ENCODE data around the gene HOXB4.

Gene HOXB4

DNA sequence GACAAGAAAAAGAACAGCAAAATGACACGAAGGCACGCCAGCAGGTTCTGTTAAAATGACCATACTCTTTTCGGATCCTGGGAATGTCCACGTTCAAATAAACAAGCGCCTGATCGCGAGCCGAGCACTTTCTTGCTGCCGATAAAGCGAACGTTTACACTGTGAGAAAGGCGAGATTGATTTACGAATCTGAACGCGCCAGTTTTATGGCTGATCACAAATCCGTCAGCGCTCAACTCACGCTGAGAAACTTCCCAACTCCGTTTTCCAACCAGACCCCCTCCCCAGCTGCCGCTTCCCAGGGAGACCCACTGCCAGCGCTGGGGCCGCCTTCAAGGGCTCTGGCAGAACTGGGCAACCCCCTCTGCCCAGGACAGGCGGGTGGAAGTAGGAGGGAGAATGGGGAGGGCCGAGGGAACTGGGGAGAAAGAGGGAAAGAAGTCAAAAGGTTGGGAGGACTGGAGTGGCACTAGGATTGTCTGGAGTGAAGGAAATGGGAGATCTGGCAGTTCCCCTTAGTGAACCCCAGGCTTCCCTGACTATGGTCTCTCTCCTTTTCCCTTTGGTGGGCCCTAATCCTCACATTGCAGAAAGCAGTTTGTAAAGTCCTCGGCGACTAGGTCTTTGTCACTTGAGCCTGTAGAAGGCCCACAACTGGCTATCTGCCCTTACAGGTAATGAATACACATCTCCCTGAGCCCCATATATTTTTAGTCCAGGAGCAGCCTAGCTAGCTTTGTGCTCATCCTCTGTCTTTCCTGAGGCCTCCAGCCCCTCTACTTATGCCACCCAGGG, 6.9 kb downstream of the HOXB4 start:
- DNase-seq, result no peak

DNA sequence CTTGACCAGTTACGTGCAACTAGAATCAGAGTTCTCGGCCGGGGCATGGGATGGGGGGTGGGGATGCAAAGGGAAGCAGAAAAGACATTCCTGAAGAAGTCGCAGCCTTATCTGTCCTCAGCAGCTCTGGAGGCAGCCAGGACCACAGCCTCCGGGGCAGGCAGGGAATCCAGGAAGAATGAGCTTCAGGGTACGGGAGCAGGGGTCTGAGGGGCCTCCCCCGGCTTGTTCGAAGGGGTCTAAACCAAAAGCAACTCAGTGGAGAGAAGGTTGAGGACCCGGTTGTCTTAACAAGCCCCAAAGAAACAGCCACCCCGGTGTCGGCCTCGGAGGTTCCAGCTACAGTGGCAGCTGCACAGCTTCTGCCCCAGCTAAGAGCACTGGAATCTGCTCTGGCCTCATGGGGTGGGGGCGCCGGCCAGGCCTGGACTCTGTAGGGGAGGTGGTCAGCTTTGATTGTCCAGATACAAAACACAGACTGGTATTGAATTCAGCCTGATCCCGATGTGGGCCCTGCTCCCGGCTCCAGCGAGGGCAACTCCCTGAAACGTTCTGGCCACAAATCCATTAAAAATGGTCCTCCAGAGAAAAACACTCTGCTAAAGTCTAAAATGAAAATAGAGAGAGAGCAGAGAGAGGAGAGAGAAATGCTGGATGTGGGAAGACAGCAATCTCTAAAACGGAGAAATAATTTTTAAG, 7.7 kb downstream of the HOXB4 start:
- no peak for DNase-seq

DNA sequence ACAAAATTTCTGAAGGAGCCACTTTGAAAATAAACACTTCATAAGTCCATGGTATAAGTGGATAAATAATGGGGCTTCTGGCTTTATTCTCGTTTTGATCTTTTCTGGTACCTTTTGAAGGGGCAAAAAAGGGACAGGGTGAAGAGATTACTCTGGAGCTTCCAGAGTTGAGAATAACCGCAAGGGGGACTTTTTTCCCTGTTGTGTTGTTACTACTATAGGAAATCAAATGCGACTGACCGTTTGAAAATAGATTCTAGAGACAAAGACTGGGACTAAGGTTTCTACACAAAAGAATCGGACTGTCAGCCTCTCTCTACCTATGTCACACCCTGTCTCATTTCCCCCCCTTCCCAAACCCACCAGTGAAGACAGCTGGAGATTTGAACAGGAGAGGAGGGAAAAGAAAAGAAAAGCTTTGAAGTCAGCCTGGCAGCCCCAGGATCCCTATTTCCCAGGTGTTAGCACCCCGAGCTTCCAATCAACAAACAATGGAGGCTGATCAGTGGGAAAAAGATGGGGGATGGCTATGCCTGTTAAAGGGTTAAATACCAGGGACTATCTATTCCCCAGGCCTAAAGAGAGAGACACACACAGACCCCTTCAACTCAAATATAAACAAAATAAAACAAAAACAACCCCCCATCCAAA, 8.4 kb downstream of the HOXB4 start:
- DNase-seq, result no peak

DNA sequence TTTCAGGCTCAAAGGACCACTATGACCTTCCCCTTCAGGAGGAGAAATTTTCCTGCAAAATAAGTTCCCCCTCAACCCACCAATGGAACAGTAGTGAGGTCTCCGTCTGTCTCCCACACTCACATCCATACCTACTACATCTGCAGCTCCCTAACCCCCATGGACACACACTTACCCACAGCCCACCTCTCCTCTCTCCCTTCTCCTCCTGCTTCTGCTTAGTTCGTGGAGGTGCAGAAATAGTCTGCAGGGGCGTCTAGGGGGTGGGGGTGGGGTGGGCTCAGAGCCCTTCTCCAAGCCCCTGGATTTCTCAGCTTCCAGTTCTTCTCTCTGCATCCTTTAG, 8.9 kb downstream of the HOXB4 start:
- no peak for DNase-seq

DNA sequence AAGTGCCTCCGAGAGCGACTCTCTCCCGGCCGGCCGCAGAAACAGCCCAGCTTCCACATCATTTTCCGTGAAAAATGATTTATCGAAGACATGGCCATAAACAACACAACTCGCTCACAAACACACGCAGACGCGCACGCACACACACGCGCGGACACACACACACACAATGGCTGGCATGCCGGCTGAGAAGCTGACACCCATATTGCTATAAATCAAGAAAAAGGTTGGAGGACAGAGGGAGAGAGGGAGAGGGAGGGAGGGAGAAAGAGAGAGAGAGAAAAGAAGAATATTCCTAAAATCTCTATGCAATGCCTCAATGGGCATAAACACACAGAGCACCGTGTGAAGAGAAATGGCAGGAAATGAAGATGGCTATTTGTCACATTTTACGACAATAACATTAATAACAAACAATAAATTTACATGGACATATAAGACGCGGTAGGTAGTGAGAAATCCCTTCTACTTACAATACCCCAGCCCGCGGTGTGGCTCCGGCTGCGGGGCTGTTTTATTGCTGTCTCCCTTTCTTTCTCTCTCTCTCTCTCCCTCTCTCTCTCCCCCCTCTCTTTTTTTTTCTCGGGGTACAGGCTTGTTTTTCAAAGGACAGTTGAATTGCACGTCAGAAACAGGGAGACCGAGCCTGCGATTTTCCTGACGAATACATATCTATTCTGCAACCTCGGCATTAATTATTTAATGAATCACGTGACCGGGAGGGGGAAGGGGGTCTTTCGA, 9.5 kb downstream of the HOXB4 start:
- DNase-seq, result no peak

DNA sequence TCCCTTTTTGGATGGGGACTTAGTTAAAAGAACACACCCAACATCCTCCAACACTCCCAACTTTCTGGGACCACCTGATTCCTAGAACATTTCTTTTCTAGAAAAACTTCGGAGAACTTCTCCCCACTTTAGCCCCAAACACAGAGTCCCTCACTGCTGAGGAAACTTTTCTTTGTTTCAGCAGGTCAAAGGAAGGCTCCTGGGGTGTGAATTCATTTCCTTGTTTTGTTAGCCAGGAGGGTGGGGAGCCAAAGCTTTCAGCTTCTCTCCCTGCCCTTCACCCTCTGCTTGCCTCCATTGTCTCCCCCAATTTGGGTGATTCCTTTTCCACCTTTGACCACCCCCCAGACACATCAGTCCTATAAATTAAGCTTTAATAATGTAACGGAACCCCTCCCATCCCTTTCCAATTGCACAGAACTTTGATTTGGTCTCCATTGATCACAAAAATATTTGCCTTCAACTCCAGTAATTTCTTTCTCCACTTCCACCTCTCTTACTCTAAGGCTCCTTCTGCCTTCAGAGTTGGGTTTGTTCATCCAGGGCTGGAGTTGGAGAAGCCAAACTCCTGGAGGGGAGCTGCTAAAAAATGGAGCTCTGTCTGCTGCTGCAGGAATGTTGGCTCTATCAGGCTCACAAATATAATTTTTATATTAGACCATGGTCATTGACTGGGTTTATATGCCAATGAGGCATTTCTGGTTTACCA, 10.3 kb downstream of the HOXB4 start:
- no peak for DNase-seq

DNA sequence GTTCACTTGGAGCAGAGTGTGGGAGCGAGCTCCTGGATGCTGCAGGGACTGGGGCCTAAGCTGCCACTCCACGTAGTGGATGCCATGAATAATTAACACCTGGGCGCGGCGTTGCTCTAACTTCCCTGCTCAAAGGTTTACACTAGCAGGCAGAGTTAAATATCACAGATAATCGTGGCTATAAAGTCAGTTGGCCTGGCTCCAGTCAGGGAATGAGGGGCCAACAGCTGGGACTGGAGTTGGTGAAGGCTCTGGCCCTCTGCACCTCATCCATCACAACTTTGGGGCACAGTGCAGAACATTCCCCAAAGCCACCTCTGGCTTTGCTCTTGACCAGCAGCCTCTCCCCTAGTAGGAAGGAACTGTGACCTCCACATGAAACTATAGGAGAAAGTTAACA, 10.9 kb downstream of the HOXB4 start:
- no peak for DNase-seq

DNA sequence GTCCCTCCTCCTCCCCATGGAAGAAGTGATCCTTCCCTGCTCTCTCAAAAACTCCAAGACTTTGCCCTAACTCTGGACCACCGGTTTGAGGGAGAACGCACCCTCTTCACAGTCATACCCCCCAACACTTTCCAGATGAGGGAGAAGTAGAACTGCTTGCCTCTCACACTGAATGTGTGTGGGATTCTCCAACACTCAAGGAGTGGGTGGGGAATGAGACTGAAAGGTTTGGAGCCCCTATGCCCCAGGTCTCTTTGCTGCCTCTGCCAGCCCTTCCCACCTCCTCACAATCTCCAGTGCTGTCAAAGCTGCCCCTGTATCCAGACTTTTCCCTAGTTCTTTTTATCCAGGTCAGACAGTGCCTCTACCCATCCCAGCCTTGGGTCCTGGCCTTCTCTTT, 11.4 kb downstream of the HOXB4 start:
- no peak for DNase-seq

DNA sequence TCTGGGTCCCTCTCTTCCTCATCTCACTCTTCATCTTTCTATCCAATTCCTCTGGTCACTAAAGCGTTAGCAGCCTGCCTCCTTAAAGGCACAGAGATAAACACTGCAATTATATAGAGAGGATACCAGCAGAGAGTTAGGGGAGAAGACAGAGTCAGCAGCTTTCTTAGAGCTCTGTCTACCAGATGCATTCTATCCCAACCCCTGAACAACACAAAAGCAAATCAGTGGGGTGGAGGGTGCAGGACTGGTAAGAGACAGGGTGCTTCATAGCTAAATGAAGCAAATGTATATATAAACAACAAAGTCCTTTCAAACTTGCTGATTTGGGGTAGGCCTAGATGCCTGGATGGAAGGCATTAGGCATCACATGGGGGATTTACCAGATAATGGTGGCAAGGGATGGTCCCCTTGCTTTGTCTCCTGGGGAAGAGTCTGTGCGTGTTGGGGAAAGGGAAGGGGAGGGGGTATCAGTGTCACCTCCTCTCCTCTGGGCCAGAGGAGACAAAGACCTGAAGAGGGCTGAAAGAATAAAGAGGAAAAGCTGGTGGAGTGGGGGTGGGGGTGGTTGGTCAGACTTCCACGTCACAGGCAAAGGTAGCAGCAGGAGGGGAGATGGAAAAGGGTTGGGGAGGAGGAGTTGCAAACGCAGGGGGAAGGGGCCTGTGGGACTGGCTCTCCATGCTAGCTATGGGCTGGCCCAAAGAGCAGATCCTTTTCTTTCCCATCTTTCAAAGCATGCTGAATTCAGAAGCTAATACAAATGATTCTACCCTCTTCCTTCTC, 12.0 kb downstream of the HOXB4 start:
- DNase-seq, result no peak

DNA sequence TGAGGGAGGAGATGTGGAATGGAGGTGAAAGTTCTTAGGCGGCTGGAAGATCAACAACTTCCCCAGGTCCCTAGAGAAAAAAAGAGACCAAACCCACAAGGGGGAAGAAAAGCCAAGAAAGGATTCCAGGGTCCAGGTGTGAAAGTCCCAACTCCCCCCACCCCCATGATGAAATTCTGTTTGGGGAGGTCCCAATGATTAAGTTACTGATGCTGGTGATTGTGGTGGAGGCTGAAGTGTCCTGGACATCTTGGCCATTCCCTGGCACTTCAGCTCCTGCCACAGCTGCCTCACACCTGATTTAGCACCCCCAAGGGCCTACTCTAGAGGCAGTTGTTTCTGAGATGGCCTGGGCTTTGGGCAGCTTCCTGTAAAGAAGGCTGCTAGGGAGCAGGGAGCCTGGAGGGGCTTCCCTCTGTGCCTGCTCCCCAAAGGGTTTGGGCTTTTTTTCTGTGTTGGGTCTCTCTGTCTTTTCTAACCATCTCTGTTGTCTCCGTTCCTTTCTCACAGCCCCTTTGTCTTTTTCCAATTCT, 13.1 kb downstream of the HOXB4 start:
- DNase-seq, result no peak

DNA sequence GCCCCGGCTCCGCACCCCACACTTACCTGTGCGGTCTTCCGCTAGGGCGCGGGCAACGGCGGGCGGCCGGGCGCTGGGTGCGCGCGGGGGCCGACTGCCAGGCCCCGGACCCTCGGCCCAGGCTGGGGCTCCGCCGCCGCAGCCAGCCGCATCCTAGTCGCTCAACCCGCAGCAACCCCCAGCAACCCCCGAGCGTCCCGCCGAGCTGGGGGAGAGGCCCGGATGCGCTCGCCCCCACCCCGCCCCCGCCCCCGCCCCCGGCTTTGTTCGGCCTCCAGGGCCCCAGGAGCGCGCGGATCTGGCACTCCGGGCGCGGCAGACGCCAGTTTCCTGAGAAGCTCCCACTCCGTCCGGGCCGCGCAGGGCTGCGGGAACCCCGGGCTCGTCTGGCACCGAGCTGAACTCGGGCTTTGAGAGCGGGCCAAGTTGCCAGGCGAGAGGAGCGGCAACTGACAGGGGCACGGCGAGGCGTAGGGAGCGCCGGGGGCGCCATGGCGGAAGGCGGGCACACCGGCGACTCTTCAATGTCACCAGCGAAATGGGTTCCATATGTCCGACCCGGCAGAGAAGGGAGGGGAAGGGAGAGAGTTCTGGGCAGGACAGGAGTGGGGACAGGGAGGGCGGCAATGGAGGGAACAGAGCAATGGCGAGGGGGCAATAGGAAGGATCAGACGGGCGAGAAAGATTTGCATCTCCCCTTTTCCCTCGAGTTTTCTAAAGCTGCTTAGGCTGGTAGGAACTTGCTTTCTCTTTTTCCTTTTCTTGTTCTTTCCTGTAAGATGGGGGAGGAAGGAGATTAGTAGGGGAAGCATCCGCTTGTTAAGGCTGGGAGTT, 13.7 kb downstream of the HOXB4 start:
- no peak for DNase-seq

DNA sequence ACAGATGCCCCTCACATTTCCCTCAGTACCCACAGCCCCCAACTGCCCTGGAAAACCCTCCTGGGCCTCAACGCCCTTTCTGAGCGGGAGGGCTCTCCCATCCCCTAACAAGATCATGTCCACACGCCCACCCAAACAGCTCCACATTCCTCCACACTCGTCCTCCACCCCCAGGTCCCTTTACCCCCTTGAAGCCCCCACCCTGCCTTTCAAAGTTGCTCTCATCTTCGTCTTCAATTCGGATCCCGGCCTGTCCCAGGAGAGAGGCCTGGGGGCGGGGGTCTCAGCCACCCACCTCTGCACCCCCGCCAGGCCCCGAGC, 14.3 kb downstream of the HOXB4 start:
- DNase-seq, result no peak

DNA sequence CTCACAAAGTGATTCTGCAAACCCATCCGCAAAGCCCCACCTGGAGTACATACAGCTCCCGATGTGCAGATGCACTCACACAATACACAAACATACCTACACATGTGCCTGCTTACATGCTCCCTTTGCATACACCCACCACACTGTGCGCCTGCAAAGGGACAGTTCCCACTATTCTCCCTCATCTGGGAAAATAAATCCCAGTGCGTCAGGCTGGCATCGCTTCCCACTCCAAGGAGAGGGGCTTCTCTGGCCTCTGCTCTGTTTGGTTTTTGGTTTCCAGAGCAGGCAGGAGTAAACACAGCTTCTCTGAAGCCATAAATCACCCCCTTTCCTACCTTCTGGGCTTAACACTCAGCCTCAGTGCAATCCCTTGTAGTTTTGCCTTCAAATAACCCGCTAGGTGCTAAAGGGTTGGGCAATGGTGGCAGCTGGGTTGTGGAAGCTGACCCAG, 14.7 kb downstream of the HOXB4 start:
- no peak for DNase-seq

DNA sequence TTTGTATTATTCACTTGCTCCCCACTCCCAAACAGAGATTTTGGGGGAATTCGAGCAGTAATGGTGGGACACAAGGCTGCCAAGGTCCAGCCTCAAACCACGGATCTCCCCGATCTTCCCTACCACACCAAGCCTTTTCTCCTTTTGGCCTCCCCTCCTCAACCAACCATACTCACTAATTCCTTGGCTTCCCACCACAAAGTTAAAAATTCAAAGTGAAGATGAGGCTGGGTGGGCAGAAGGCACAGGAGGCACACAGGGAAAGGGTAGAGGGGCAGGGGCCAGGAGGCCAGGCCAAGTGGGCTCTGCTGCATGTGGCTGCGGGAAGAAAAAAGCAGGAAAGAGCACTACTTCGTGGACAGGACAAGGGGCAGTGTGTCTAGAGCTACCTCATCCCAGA, 15.2 kb downstream of the HOXB4 start:
- DNase-seq, result no peak

DNA sequence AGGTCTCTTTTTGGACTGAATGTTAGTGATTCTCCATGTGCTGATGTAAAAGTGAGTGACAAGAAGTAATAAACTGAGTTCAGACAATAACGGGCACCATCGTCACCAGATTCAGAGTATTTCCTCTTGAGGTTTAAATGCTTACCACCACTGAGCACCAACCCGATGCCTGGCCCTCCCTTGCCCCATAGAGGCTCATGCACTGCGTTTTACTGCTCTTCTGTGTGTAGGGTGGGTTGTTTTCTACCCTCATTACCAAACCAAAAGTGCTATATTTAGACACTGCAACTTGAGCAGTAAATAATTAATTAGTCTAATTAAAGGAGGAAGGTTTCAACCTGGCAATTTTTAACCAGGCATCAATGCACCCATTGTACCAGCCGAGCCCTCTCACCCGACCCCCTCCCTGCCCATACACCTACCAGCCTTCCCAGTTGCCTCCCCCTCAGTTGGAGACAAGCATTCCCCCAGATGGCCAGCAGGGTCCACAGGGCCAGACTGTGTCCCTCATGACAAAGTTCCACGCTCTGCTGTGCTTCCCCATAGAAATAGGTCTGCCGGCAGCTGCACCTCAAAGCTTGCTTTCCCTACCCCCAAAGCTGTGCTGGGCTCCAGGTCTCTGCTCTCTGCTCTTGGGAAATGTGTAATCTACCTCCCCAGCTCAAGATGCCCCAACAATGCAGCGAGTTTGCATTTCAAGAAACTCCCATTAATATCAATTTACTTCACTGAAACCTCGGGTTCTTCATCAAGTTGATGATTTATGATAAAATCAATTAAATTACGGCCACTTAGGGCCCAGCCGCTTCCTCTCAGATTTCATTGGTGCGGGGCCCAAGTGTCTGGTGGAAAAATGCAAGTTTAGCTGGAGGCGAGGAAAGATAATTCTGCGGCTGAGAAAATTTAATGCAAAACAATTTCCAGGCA, 16.0 kb downstream of the HOXB4 start:
- no peak for DNase-seq

DNA sequence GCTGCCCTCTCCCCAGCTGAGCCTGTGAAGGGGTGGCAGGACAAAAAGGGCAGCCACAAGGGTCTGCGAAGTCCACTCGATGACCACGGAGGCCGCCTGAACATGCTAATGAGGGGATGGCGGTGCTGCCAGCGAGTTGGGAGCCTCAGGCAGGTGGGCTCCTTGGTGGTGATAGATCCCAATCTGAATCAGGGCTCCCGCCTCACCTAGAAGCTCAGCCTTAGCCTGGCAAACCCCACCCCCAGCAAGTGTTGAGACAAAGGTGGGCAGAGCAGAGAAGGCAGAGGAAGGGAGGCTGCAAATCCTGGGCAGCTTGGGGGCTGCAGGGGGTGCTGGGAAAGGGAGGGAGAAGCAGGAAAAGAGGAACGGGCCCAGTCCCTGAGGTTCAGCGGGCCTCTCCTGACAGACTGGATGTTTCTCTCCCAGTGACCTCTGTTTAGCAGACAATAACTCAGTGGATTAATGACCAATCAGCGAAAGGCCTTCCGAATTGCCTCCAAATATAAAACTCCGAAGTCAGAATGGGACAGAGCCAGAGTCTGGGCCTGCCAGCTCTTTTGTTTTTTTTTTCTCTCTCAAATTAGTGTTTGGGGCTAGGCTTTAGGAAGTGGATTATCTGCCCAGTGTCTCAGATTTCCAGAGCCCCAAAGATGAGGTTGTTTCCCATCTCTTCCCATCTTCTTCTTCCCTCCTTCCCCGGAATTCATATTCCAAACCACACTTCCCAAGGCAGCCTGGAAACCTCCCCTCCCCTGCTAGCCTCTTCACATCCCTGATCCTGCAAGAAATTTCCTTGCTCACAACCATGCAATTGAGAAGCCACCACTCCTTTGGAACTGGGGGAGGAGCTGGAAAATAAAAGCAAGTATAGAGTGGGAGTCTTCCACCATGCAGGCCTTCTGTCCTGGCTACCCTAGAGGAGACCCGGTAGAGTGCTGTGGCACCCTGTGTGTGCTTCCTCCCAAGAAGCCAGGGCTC, 18.0 kb downstream of the HOXB4 start:
- no peak for DNase-seq

DNA sequence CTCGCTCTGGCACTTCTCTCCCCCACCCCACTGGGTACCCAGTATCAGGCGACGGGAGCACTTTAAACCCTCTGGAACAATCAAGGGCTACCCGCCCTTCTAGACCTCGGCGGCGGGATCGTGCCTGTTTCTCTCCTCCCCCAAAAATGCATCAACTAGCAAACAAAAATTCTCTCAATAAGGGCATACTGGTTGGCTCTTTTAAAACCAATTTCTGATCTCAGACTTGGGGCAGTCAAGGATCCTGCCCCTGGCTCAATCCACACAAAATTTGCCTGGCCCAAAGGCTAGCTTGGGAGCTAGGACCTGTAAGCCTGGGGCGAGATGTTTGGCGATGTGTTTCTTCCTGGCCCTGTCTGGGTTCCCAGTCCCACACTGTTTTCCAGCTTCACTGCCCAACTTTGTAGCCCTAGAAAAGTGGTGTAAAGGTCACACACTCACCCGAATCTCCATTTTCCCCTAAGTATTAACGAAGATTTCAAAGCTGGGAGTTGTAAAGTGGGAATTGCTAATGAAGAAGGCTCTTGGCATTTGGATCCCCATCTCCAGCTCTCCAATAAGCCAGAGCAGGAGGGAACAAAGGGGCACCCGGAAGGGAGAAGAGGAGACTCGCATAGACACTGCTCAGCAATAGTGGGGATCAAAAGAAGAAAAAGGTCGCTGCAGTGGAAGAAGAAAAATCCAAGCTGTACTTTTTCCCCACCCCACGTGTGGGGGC, 18.9 kb downstream of the HOXB4 start:
- DNase-seq, result no peak

DNA sequence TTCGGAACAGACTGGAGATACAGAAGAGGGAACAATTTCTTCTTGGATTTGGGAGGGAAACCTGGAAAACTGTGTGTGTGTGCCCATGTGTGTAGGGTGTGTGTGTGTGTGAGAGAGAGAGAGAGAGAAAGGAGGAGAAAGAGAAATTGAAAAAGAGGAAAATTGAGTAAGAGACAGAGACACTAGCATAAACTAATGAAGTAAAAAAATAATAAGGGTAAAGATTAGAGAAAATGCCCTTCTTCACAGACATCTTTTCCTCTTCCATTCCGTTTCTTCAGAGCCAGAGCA, 19.4 kb downstream of the HOXB4 start:
- DNase-seq, result no peak
